GM21526 (cell line): ENCODE measurements around the gene SQSTM1.

Source experiments
- ATAC-seq: cut with Tn5 transposase; IDR thresholded peaks from one replicate; pipeline ENCODE4 v1.9.1; 2021; ENCODE audit warnings: moderate library complexity; ENCODE audit not compliant: unreplicated experiment, low FRiP score

The SQSTM1 gene

GRCh38 chr5:179805070-179805528, 15.6 kb upstream of the SQSTM1 start:
- ATAC-seq: no peak

- ATAC-seq: no peak
Measured at GRCh38 chr5:179805529-179806249, 15.0 kb upstream of the SQSTM1 start.

GRCh38 chr5:179806250-179807048, 14.3 kb upstream of the SQSTM1 start, which contains the start of gene MGAT4B:
MGAT4B (minus strand) TSS chr5:179806866; CDS start chr5:179806583, 283 bp downstream.
- peak; percentile 56 for ATAC-seq

- ATAC-seq: no peak
Measured at GRCh38 chr5:179812135-179812825, 8.4 kb upstream of the SQSTM1 start.

- ATAC-seq: no peak
Measured at GRCh38 chr5:179812997-179813607, 7.6 kb upstream of the SQSTM1 start.

- ATAC-seq: no peak
Measured at GRCh38 chr5:179814090-179814489, 6.6 kb upstream of the SQSTM1 start.

GRCh38 chr5:179815491-179816249, 5.0 kb upstream of the SQSTM1 start:
- ATAC-seq: no peak

- ATAC-seq: no peak
Measured at GRCh38 chr5:179816401-179816795, 4.3 kb upstream of the SQSTM1 start.

GRCh38 chr5:179816796-179817469, 3.8 kb upstream of the SQSTM1 start:
- no peak for ATAC-seq

GRCh38 chr5:179817470-179817840, 3.2 kb upstream of the SQSTM1 start:
- no peak for ATAC-seq

- no peak for ATAC-seq
Measured at GRCh38 chr5:179817890-179818745, 2.6 kb upstream of the SQSTM1 start.

GRCh38 chr5:179818746-179819295, 1.9 kb upstream of the SQSTM1 start:
- ATAC-seq: peak; percentile 47

GRCh38 chr5:179819296-179820126, 1.2 kb upstream of the SQSTM1 start:
- no peak for ATAC-seq

GRCh38 chr5:179820127-179820482, 600 bp upstream of the SQSTM1 start:
- no peak for ATAC-seq

GRCh38 chr5:179821298-179822058, 773 bp downstream of the SQSTM1 start:
- ATAC-seq: peak; percentile 43

- ATAC-seq: no peak
Measured at GRCh38 chr5:179822059-179822432, 1.3 kb downstream of the SQSTM1 start.
